Measurements from ENCODE around the gene ING2. TPM values are rescaled to one million over a fixed set of nuclear protein-coding genes. Genes with fewer than 3 reads are reported as not detected.
A peak's percentile ranks its signal among the peaks of the same experiment; 100 is the strongest.
"Not testable (repeated sequence)": the region's sequence is repeated elsewhere in the genome, so short reads cannot be mapped to it uniquely, and the experiment has no call there.

The ING2 gene
- total RNA-seq, 1 donor from 2014 or later, result 13.3 TPM

DNA sequence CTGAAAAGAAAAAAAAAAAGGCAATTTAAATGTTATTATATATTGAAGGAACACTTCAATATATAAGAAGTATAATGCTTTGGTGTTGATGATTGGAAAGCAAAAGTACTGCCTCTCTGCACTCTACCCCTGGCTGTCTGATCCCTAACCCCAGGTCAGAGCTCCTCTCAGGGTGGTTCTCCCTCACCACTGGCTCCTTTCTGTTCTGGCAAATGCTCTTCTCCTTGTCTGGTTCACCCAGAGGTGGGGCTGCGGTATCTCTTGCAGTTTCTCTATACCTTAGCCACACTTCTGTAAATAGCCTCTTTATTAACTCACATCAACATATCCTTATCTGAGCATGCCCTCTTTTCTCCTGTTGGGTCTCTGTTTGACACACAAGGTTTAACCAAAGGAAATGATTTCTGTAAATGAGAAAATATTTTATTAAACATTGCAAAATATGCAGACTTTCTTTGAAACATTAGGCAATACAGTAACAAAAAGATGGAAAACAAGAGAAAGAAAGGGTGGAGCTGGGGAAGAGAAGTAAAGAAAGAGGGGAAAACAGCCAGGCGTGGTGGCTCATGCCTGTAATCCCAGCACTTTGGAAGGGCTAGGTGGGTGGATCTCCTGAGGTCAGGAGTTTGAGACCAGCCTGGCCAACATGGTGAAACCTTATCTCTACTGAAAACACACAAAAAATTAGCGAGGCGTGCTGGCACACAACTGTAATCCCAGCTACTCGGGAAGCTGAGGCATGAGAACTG lies 45.7 kb downstream of the ING2 start:
- no peak for ATAC-seq

DNA sequence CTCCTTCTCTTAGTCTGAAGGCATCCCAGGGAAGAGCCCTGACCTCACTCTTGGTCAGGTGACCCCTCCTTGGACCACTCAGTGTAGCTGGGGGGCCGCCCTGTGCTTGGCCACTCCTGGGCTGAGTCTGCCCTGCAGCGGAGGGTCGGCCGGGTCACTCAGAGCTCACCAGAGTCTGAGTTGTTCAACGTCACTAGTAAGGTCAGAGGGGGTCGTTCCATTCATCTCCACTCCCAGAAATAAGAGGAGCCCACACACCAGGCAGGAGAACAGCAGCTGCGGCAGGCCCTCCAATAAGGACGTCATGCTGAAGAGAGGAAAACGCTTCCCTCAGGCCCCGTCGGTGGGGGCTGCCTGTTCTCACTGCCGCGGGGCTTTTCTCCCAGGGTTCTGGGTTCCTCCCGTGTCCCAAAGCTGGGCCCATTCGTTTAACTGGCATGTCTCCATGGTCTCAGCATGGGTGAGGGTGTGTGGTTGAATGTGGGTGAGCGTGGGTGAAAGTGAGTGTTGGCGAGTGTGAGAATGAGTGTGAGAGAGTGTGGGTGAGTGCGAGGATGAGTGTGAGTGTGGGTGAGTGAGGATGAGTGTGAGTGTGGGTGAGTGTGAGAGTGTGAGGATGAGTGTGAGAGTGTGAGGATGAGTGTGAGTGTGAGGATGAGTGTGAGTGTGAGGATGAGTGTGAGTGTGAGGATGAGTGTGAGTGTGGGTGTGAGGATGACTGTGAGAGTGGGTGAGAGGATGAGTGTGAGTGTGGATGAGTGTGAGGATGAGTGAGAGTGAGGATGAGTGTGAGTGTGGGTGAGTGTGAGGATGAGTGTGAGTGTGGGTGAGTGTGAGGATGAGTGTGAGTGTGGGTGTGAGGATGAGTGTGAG lies 47.7 kb downstream of the ING2 start:
- no peak for ATAC-seq

DNA sequence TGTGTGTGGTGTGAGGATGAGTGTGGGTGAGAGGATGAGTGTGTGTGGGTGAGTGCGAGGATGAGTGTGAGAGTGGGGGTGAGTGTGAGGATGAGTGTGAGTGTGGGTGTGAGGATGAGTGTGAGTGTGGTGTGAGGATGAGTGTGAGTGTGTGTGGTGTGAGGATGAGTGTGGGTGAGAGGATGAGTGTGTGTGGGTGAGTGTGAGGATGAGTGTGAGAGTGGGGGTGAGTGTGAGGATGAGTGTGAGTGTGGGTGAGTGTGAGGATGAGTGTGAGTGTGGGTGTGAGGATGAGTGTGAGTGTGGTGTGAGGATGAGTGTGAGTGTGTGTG lies 48.3 kb downstream of the ING2 start:
- ATAC-seq, result not testable (repeated sequence)

DNA sequence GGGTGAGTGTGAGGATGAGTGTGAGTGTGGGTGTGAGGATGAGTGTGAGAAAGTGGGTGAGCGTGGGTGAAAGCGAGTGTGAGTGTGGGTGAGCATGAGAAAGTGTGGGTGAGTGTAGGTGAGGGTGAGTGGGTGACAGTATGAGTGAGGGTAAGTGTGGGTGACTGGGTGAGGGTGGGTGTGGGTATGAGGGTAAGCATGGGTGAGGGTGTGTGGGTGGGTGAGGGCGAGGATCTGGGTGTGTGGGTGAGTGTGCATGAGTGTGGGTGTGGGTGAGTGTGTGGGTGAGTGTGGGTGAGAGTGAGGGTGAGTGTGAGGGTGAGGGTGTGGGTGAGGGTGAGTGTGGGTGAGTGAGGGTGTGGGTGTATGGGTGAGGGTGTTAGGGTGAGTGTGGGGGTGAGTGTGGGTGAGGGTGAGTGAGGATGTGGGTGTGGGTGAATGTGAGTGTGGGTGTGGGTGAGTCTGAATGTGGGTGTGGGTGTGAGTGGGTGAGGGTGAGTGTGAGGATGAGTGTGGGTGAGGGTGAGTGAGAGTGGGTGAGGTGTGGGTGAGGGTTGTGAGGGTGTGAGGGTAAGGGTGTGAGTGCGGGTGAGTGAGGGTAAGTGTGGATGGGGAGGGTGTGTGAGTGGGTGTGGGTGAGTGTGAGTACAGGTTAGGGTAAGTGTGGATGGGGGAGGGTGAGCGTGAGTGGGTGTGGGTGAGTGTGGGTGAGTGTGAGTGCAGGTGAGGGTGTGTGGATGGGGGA lies 48.9 kb downstream of the ING2 start:
- ATAC-seq, result peak; percentile 32

DNA sequence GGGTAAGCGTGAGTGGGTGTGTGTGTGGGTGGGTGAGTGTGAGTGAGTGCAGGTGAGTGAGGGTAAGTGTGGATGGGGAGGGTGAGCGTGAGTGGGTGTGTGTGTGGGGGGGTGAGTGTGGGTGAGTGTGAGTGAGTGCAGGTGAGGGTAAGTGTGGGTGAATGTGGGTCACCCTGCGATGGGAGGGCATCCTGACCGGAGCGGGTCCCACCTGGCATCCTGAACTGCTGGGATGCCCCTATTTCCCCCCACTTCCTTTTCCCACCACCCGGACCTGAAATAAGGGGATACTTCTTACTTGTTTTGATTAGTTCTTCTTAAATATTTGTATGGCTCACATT lies 49.5 kb downstream of the ING2 start:
- no peak for ATAC-seq

DNA sequence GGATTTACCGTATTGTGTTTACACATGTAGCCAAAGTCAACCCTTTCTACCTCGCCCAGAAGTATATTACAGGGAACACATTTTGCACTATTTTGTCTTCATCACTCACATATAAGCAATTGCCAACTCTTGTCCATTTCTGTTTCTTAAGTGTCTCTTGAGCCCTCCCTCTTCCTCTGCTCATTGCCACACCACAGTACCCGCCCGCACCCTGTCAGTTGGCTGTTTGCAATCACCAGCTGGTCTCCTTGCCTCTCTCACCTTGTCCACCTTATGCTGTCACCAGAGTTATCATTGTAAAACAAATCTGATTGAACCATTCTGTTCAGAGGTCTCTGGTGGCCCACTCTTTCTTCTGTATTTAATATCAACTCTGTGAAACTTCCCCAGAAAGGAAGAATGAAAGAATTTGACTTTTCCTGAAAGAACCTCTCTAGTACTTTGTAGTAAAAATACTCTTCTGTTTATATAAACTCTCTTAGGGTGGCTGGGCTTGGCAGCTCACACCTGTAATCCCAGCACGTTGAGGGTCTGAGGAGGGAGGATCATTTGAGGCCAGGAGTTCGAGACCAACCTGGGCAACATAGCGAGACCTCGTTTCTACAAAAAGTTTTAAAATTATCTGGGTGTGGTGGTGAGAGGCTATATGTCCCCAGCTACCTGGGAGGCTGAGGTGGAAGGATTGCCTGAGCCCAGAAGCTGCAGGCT lies 50.2 kb downstream of the ING2 start:
- no peak for ATAC-seq

DNA sequence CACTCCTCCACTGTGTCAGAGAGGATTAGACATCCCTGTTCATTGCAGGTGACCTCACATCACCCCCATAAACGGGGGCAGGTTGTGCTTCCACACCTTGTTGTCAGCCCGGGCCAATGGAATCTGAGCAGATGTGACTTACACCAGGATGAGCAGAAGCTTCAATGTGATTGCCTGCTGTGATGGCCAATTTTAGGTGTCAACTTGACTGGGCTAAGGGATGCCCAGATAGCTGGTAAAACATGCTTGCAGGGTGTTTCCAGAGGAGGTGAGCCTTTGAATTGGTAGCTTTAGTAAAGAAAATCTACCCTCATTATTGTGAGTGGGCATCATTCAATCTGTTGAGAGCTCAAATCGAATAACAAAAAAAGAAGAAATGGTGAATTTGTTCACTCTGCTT lies 52.1 kb downstream of the ING2 start:
- no peak for ATAC-seq

DNA sequence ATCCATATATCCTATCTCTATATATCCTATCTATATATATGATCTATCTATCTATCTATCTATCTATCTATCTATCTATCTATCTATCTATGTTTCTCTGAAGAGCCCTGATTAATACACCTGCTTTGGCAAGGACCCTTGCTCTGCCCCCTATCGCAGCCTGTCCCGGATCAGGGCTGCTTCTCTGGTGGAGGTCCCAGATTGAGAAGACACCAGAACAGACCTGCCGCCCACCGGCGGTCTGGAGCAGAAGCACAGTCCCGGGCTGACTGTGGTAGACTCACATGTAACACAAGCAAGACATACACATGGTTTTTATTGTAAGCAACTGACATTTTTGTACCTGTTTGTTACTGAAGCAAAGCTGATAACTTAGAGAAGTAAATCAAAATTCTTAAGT lies 52.8 kb downstream of the ING2 start:
- ATAC-seq, result no peak

DNA sequence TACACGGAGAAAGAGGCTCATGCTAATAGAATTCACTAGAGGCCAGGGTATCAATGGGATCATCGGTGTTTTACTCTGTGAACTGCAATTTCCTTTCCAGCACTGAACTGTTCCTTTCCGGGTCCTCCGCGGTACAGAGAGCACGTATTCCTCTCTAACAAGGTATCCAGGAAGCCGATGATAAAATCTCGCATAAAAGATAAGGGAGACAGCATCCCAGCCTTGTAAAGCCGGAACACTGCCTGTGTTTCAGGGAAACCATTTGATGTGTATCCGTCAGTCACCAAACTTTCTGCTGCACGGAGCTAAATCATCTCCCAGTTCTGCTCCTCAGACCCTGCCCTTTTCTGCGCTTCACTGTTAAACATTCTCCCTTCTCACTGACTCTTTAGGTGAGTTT lies 54.0 kb downstream of the ING2 start:
- no peak for ATAC-seq

DNA sequence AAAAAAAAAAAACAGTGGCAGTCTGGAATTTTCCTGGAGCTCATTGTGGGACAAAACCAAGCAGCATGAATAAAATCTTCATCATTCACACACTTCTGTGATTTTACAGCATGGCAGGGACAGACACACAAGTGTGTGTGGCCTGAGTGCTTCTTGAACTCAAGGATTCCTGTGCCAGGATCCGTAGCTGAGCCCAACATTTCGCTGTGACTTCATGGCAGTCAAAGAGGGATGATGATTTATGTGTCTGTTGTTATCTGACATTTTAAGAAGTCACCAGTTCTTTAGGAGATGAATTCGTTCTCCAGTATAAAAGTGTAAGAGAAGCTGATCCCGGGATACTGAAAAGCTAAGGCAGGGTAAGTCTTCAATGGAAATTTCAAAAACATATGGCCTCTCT lies 57.0 kb downstream of the ING2 start:
- no peak for ATAC-seq

Other genes starting within 250 kb of the ING2 start
- gene CLDN22, start 184.8 kb upstream of the ING2 start, total RNA-seq, result 0.16 TPM
- 1.2 TPM for gene CLDN24, start 182.6 kb upstream of the ING2 start, total RNA-seq
- gene CDKN2AIP, start 60.4 kb upstream of the ING2 start, total RNA-seq, result 17.8 TPM
- gene RWDD4, start 154.1 kb downstream of the ING2 start, total RNA-seq, result 17.6 TPM
- 22.7 TPM for gene TRAPPC11, start 154.2 kb downstream of the ING2 start, total RNA-seq

Measured in esophagus mucosa (tissue), 1 donor.